PC-3 (cell line): ENCODE measurements around the gene OR6V1. TPM values are rescaled to one million over a fixed set of nuclear protein-coding genes. Genes with fewer than 3 reads are reported as not detected.
"Not testable (repeated sequence)": the region's sequence is repeated elsewhere in the genome, so short reads cannot be mapped to it uniquely, and the experiment has no call there.

Experiments used
- ATAC-seq: fragments of 200-7000 bp; cut with Tn5 transposase; 2 replicates; pipeline ENCODE4 v1.9.1; 2020; ENCODE audit warnings: mild to moderate bottlenecking, moderate library complexity
- BruUV-seq: library from RNA; stranded (reverse); fragments of 400-500 nt; replicated peaks from 2 replicates; lab custom pipeline; 2021; lab: Mats Ljungman, UMichigan
- CTCF ChIA-PET: fragments of 300-600 bp; sonication (Branson Sonifier 250); formaldehyde crosslinking; loops from one replicate; lab custom pipeline; 2022; ENCODE audit warnings: antibody characterized with exemption; lab: Charles Lee
- POLR2A ChIA-PET: fragments of 300-600 bp; sonication (Branson Sonifier 250); formaldehyde crosslinking; loops from one replicate; lab custom pipeline; 2022; ENCODE audit warnings: antibody characterized with exemption; ENCODE audit not compliant: unreplicated experiment; lab: Charles Lee
- DNase-seq: peaks from one replicate; pipeline ENCODE4 v3.0.0-alpha.2; 2015
- H2AFZ ChIP-seq: fragments of 300-600 bp; sonication (generic); 2 replicates; pipeline ENCODE4 v1.6.0; 2016; ENCODE audit warnings: antibody characterized with exemption, low read length
- H3F3A ChIP-seq: fragments of 300-600 bp; sonication (generic); one replicate; pipeline ENCODE4 v1.6.0; 2017; ENCODE audit warnings: antibody characterized with exemption, low read length, control low read depth, mild to moderate bottlenecking; ENCODE audit not compliant: unreplicated experiment
- H3K27ac ChIP-seq: fragments of 300-600 bp; sonication (generic); 2 replicates; pipeline ENCODE4 v1.5.1; 2016; ENCODE audit warnings: mild to moderate bottlenecking, low read length
- H3K27me3 ChIP-seq: fragments of 300-600 bp; sonication (generic); 2 replicates; pipeline ENCODE4 v1.6.1; 2016; ENCODE audit warnings: low read length, mixed read lengths
- H3K36me3 ChIP-seq: fragments of 300-600 bp; sonication (generic); 2 replicates; pipeline ENCODE4 v1.6.1; 2016; ENCODE audit warnings: low read depth, mixed run types, low read length, mixed read lengths
- H3K4me1 ChIP-seq: fragments of 300-600 bp; sonication (generic); 2 replicates; pipeline ENCODE4 v1.5.1; 2016; ENCODE audit warnings: low read length; ENCODE audit not compliant: insufficient read depth
- H3K4me2 ChIP-seq: fragments of 300-600 bp; sonication (generic); 2 replicates; pipeline ENCODE4 v1.6.0; 2016; ENCODE audit warnings: low read length
- H3K4me3 ChIP-seq: fragments of 300-600 bp; sonication (generic); 2 replicates; pipeline ENCODE4 v1.5.1; 2016; ENCODE audit warnings: mild to moderate bottlenecking, low read length, mixed read lengths
- H3K79me2 ChIP-seq: fragments of 300-600 bp; sonication (generic); 2 replicates; pipeline ENCODE4 v1.6.1; 2017; ENCODE audit warnings: low read length, mixed read lengths
- H3K9ac ChIP-seq: fragments of 300-600 bp; sonication (generic); 2 replicates; pipeline ENCODE4 v1.6.0; 2016; ENCODE audit warnings: mild to moderate bottlenecking, low read length
- H3K9me2 ChIP-seq: fragments of 300-600 bp; sonication (generic); replicated peaks from 2 replicates; pipeline ENCODE4 v1.6.1; 2016; ENCODE audit warnings: mixed run types, low read length, mixed read lengths
- H3K9me3 ChIP-seq: fragments of 300-600 bp; sonication (generic); 2 replicates; pipeline ENCODE4 v1.6.1; 2016; ENCODE audit warnings: low read length, mixed read lengths
- H4K20me1 ChIP-seq: fragments of 300-600 bp; sonication (generic); 2 replicates; pipeline ENCODE4 v1.6.1; 2016; ENCODE audit warnings: low read length, mixed read lengths
- CTCF ChIP-seq: fragments of 300-600 bp; sonication (generic); conservative IDR thresholded peaks from 2 replicates; pipeline ENCODE4 v1.5.1; 2017; ENCODE audit warnings: antibody characterized with exemption, low read depth, mild to moderate bottlenecking, low read length
- EZH2 ChIP-seq: fragments of 300-600 bp; sonication (generic); IDR thresholded peaks from one replicate; pipeline ENCODE4 v1.6.1; 2017; ENCODE audit warnings: antibody characterized with exemption, mild to moderate bottlenecking, low read length; ENCODE audit not compliant: unreplicated experiment
- EZH2phosphoT487 ChIP-seq: fragments of 300-600 bp; sonication (generic); IDR thresholded peaks from 2 replicates; pipeline ENCODE4 v1.6.1; 2018; ENCODE audit warnings: mild to moderate bottlenecking, antibody characterized with exemption, low read length, borderline replicate concordance
- intact Hi-C: fragments of 100-400 bp; cut with micrococcal nuclease; formaldehyde crosslinking; loops from 2 replicates; pipeline ENCODE4 v1.9.0; 2023
- total RNA-seq: library from RNA; depleted of rRNA; stranded (reverse); fragments of >200 nt; gene quantifications from 2 replicates; pipeline ENCODE4 v1.2.3, GENCODE V29; 2014

The OR6V1 gene
- total RNA-seq, 1 experiment from 2014 or later, result not detected

DNA sequence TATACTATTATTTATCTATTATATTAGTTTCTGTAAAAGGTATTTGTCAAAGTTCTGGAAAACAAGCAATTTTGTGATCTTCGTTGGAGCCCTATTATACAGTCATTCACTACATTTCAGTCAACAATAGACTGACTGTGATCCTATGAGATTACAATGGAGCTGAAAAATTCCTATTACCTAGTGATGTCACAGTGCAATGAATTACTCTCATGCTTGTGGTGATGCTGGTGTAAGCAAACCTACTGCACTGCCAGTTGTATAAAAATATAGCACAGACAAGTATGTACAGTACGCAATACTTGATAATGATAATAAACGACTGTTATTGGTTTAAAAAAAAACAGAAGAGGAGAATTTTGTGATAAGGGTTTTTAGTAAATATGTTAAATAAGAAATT is 21.4 kb downstream of the OR6V1 start:
- Histone ChIP-seq H3K9me2 (no peaks in the 10 kb centered on the region), H3K4me3 (no peak overlapping the region), H2AFZ (no peak overlapping the region), H3K27me3 (peaks cover 33% of the 10 kb centered on the region), H3F3A (no peaks in the 10 kb centered on the region), H3K9ac (no peak overlapping the region), H3K4me2 (no peak overlapping the region), H3K27ac (no peak overlapping the region), H3K4me1 (no peaks in the 10 kb centered on the region), H3K9me3 (no peaks in the 10 kb centered on the region), H3K79me2 (no peaks in the 10 kb centered on the region), H4K20me1 (no peaks in the 10 kb centered on the region), H3K36me3 (no peaks in the 10 kb centered on the region)
- TF ChIP-seq CTCF (no peak), EZH2 (no peak)
- intact Hi-C loops, result no loop called here
- CTCF ChIA-PET, result no interaction called here
- POLR2A ChIA-PET, result no interaction called here
- no peak for ATAC-seq
- no TSS peak for BruUV-seq
- no peak for DNase-seq

GRCh38 chr7:143074141-143074540 is 22.0 kb downstream of the OR6V1 start:
- Histone ChIP-seq H3K27ac (no peak overlapping the region), H3K27me3 (peaks cover 29% of the 10 kb centered on the region), H3K9me2 (no peaks in the 10 kb centered on the region), H3K79me2 (no peaks in the 10 kb centered on the region), H3F3A (no peaks in the 10 kb centered on the region), H3K4me2 (no peak overlapping the region), H3K4me1 (no peaks in the 10 kb centered on the region), H4K20me1 (no peaks in the 10 kb centered on the region), H3K36me3 (no peaks in the 10 kb centered on the region), H2AFZ (no peak overlapping the region), H3K4me3 (no peak overlapping the region), H3K9me3 (no peaks in the 10 kb centered on the region), H3K9ac (no peak overlapping the region)
- CTCF ChIA-PET, result no interaction called here
- no peak for ATAC-seq
- TF ChIP-seq EZH2phosphoT487 (no peak), CTCF (no peak), EZH2 (no peak)
- intact Hi-C loops, result no loop called here
- BruUV-seq, result no TSS peak
- POLR2A ChIA-PET, result no interaction called here
- DNase-seq, result no peak

- Histone ChIP-seq H3F3A (no peaks in the 10 kb centered on the region), H3K4me3 (no peak overlapping the region), H3K9ac (no peak overlapping the region), H2AFZ (no peak overlapping the region), H3K9me2 (no peaks in the 10 kb centered on the region), H4K20me1 (no peaks in the 10 kb centered on the region), H3K4me1 (no peaks in the 10 kb centered on the region), H3K27ac (no peak overlapping the region), H3K27me3 (peaks cover 30% of the 10 kb centered on the region; the same call in 1 of the 2 replicates), H3K79me2 (no peaks in the 10 kb centered on the region), H3K4me2 (no peak overlapping the region), H3K36me3 (no peaks in the 10 kb centered on the region), H3K9me3 (no peaks in the 10 kb centered on the region)
- intact Hi-C loops, result no loop called here
- ATAC-seq, result no peak
- BruUV-seq, result no TSS peak
- POLR2A ChIA-PET, result no interaction called here
- TF ChIP-seq EZH2 (no peak), CTCF (no peak), EZH2phosphoT487 (no peak)
- CTCF ChIA-PET, result no interaction called here
- DNase-seq, result no peak
These were observed 33.0 kb downstream of the OR6V1 start for GRCh38 chr7:143085109-143085508.

GRCh38 chr7:143085610-143086009 is 33.5 kb downstream of the OR6V1 start:
- H2AFZ ChIP-seq, intact Hi-C loops, H3F3A ChIP-seq, H3K4me2 ChIP-seq, H3K79me2 ChIP-seq, BruUV-seq, CTCF ChIA-PET, POLR2A ChIA-PET, H3K9me2 ChIP-seq, DNase-seq, H3K9me3 ChIP-seq, H3K4me1 ChIP-seq, H3K36me3 ChIP-seq, H3K9ac ChIP-seq, ATAC-seq, H3K4me3 ChIP-seq, H3K27ac ChIP-seq, H4K20me1 ChIP-seq: not testable (repeated sequence)
- H3K27me3 ChIP-seq, result peaks cover 30% of the 10 kb centered on the region; the same call in 1 of the 2 replicates
